MM.1S (cell line): ENCODE measurements around the gene C16orf46.

Source experiments
- CTCF ChIP-seq: fragments of 300-600 bp; sonication (generic); IDR thresholded peaks from 2 replicates; pipeline ENCODE4 v1.5.1; 2016; ENCODE audit warnings: antibody characterized with exemption, low read length, mixed read lengths
- EZH2 ChIP-seq: fragments of 300-600 bp; sonication (generic); optimal IDR thresholded peaks from 2 replicates; pipeline ENCODE3; 2017; ENCODE audit warnings: low read depth, mild to moderate bottlenecking, antibody characterized with exemption, low read length, mixed read lengths
- EZH2phosphoT487 ChIP-seq: fragments of 300-600 bp; sonication (generic); IDR thresholded peaks from 2 replicates; pipeline ENCODE4 v1.6.1; 2018; ENCODE audit warnings: antibody characterized with exemption, low read length

- no peak for TF ChIP-seq EZH2
- TF ChIP-seq CTCF, result no peak
- no peak for TF ChIP-seq EZH2phosphoT487
Observed at GRCh38 chr16:81041696-81042095, 35.3 kb downstream of the C16orf46 start.
